K562 (cell line): ENCODE results near the gene HOXD9. TPM values are rescaled to one million over a fixed set of nuclear protein-coding genes. Genes with fewer than 3 reads are reported as not detected.

Experiments used
- DDX20 ChIP-seq: fragments of 450-650 bp; IDR thresholded peaks from 2 replicates; pipeline ENCODE4 v1.6.1; 2016; ENCODE audit warnings: missing genetic modification characterization, low read depth, mild to moderate bottlenecking, missing compliant biosample characterization, moderate library complexity
- FOXA1 ChIP-seq: fragments of 450-650 bp; IDR thresholded peaks from 2 replicates; pipeline ENCODE4 v1.6.1; 2016; ENCODE audit warnings: mild to moderate bottlenecking, borderline replicate concordance
- GATAD2A ChIP-seq: fragments of 450-650 bp; IDR thresholded peaks from 2 replicates; pipeline ENCODE4 v1.6.1; 2017
- HIVEP1 ChIP-seq: fragments of 250-450 bp; sonication (Bioruptor Pico); IDR thresholded peaks from 2 replicates; pipeline ENCODE4 v1.4.0; 2020; ENCODE audit warnings: mild to moderate bottlenecking
- KDM2B ChIP-seq: fragments of 250-450 bp; sonication (Bioruptor Pico); IDR thresholded peaks from 2 replicates; pipeline ENCODE4 v1.8.0; 2021; ENCODE audit warnings: mild to moderate bottlenecking, moderate library complexity
- PML ChIP-seq: IDR thresholded peaks from 2 replicates; pipeline ENCODE4 v1.6.1; 2012; ENCODE audit warnings: low read length, inconsistent platforms
- POLR2AphosphoS2 ChIP-seq: IDR thresholded peaks from 2 replicates; pipeline ENCODE4 v1.6.1; 2012; ENCODE audit warnings: low read length, improper control_type of control experiment
- PPARD ChIP-seq: fragments of 250-450 bp; sonication (Bioruptor Pico); IDR thresholded peaks from 2 replicates; pipeline ENCODE4 v1.8.0; 2022; ENCODE audit warnings: inconsistent platforms, mild to moderate bottlenecking, moderate library complexity
- SIRT6 ChIP-seq: IDR thresholded peaks from one replicate; pipeline ENCODE4 v1.6.1; 2012; ENCODE audit warnings: low read depth, mild to moderate bottlenecking, control low read depth, inconsistent platforms, low read length, moderate library complexity
- ZBTB17 ChIP-seq: fragments of 450-650 bp; formaldehyde crosslinking; IDR thresholded peaks from 2 replicates; pipeline ENCODE4 v1.4.0; 2020; ENCODE audit warnings: mild to moderate bottlenecking
- ZNF165 ChIP-seq: fragments of 250-450 bp; sonication (Bioruptor Pico); IDR thresholded peaks from 2 replicates; pipeline ENCODE4 v1.4.0; 2020; ENCODE audit warnings: borderline replicate concordance
- ZNF408 ChIP-seq: fragments of 250-450 bp; sonication (Bioruptor Pico); IDR thresholded peaks from 2 replicates; pipeline ENCODE4 v1.4.0; 2020; ENCODE audit warnings: low read depth, mild to moderate bottlenecking, moderate library complexity
- polyA plus RNA-seq, 8 experiments: library from polyadenylated mRNA; depleted of rRNA in 4 of 8; stranded (reverse) in 5 of 8; unstranded in 3 of 8; fragments of >200 nt; fragmentation: Nextera tagmentation in 2 of 8; fragmentation: Illumina TruSeq in 1 of 8; extraction: Ambion mirVana in 2 of 8; extraction: Trizol in 1 of 8; gene quantifications; 2 replicates each; pipeline versions ENCODE4 v1.2.1 to v1.2.3, GENCODE V29; 2011 to 2014; ENCODE audit warnings: inconsistent platforms in 1 of 8, missing spikeins in 1 of 8
- total RNA-seq, 7 experiments: library from RNA; depleted of rRNA in 6 of 7; stranded (reverse); fragments of >200 nt in 6 of 7; fragmentation: Illumina TruSeq in 2 of 7; extraction: Trizol in 2 of 7; gene quantifications; 2 replicates each; pipeline versions ENCODE4 v1.2.1 to v1.2.3, GENCODE V29; 2011 to 2021; ENCODE audit warnings: low replicate concordance in 1 of 7
- TF ChIP-seq, protein P1 (sequence below), 2 experiments: IDR thresholded peaks; 2 replicates each; pipeline ENCODE4 v1.6.1; 2011; ENCODE audit warnings: borderline replicate concordance in 1 of 2, control low read depth in 1 of 2, low read depth in 1 of 2, low read length in 1 of 2, mild to moderate bottlenecking in 1 of 2, mixed read lengths in 1 of 2, moderate library complexity in 1 of 2; ENCODE audit not compliant: insufficient read depth in 1 of 2, insufficient read length in 1 of 2, poor library complexity in 1 of 2, severe bottlenecking in 1 of 2; ENCODE audit errors: extremely low read depth in 1 of 2
- TF ChIP-seq, protein P2 (sequence below): fragments of 250-450 bp; sonication (Bioruptor Pico); IDR thresholded peaks from 2 replicates; pipeline ENCODE4 v1.8.0; 2021; ENCODE audit warnings: moderate library complexity, mild to moderate bottlenecking, inconsistent platforms
- TF ChIP-seq, protein P3 (sequence below), 3 experiments: IDR thresholded peaks in 2 of 3; conservative IDR thresholded peaks in 1 of 3; 2 replicates each; pipeline ENCODE4 v1.5.1; 2011 to 2012; ENCODE audit warnings: low read length in 3 of 3, mild to moderate bottlenecking in 3 of 3, control low read depth in 2 of 3, improper control_type of control experiment in 1 of 3, inconsistent platforms in 1 of 3, low read depth in 1 of 3, mixed read lengths in 1 of 3, moderate library complexity in 1 of 3; ENCODE audit not compliant: insufficient read depth in 2 of 3
- TF ChIP-seq, protein P4 (sequence below), 3 experiments: fragments of 200-800 bp in 1 of 3; sonication (Bioruptor generic) in 1 of 3; sonication (generic) in 1 of 3; formaldehyde crosslinking in 1 of 3; IDR thresholded peaks; 2 replicates each; pipeline versions ENCODE4 v1.6.1 to v1.8.0; 2016 to 2022; ENCODE audit warnings: mild to moderate bottlenecking in 2 of 3, missing compliant biosample characterization in 2 of 3, missing genetic modification characterization in 2 of 3, missing genetic modification reagents in 1 of 3
- TF ChIP-seq, protein P5 (sequence below): fragments of 250-450 bp; sonication (Bioruptor Pico); IDR thresholded peaks from 2 replicates; pipeline ENCODE4 v1.4.0; 2020; ENCODE audit warnings: borderline replicate concordance

The HOXD9 gene
- total and polyA plus RNA-seq, 9 of the 15 experiments (the other 6 are each of a cell fraction or from before 2014, with no cell fraction given): not detected

DNA sequence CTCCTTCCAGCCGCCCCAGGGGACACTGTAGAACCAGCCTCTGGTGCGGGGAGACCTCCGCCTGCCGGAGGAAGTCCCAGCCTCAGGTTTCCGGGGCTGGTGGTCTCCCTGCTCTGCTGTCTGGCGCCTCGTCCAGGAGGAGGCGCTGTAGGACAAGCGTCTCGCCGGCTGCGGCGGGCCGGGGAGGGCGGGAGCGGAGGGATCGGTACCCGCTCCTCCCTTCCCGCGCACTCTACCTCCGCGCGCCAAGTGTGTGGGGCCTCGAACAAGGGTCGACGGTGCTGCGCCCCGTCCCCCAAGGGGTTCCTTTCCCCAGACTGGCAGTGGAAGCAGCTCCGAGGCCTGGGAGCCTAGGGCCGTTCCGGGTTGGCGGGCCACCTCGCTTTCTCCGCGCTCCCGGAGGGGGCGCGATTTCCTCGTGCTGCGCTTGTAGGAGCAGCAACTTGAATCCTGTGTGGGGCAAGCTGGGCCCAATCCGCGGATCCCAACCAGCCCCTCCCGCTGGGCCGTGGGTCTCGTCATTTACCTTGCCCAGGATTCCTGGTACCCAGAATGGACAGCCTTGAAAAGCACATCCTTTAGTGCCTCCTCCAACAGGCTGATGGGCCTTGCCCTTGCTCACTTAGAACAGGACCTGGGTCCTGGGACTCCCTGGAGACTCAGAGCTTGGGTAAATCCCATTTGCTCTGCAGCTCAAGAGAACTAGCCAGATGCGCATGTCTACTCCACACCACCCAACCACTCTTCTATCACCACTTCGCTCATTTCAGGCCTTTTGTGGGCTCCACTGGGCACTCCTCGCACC, 18.2 kb downstream of the HOXD9 start (continued):
- TF ChIP-seq, protein P1, sequence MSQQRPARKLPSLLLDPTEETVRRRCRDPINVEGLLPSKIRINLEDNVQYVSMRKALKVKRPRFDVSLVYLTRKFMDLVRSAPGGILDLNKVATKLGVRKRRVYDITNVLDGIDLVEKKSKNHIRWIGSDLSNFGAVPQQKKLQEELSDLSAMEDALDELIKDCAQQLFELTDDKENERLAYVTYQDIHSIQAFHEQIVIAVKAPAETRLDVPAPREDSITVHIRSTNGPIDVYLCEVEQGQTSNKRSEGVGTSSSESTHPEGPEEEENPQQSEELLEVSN (IDR thresholded peaks at IDR 0.05; ENCODE audit: borderline replicate concordance in 1 of 2, extremely low read depth in 1 of 2, insufficient read depth in 1 of 2, insufficient read length in 1 of 2, low read depth in 1 of 2, low read length in 1 of 2, poor library complexity in 1 of 2, severe bottlenecking in 1 of 2): peak; percentile 89
- TF ChIP-seq PPARD (CRISPR knock-in tag): no peak
- TF ChIP-seq, protein P2, sequence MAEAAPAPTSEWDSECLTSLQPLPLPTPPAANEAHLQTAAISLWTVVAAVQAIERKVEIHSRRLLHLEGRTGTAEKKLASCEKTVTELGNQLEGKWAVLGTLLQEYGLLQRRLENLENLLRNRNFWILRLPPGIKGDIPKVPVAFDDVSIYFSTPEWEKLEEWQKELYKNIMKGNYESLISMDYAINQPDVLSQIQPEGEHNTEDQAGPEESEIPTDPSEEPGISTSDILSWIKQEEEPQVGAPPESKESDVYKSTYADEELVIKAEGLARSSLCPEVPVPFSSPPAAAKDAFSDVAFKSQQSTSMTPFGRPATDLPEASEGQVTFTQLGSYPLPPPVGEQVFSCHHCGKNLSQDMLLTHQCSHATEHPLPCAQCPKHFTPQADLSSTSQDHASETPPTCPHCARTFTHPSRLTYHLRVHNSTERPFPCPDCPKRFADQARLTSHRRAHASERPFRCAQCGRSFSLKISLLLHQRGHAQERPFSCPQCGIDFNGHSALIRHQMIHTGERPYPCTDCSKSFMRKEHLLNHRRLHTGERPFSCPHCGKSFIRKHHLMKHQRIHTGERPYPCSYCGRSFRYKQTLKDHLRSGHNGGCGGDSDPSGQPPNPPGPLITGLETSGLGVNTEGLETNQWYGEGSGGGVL (CRISPR knock-in tag): no peak
- TF ChIP-seq POLR2AphosphoS2: no peak
- TF ChIP-seq SIRT6: no peak
- TF ChIP-seq, protein P3, sequence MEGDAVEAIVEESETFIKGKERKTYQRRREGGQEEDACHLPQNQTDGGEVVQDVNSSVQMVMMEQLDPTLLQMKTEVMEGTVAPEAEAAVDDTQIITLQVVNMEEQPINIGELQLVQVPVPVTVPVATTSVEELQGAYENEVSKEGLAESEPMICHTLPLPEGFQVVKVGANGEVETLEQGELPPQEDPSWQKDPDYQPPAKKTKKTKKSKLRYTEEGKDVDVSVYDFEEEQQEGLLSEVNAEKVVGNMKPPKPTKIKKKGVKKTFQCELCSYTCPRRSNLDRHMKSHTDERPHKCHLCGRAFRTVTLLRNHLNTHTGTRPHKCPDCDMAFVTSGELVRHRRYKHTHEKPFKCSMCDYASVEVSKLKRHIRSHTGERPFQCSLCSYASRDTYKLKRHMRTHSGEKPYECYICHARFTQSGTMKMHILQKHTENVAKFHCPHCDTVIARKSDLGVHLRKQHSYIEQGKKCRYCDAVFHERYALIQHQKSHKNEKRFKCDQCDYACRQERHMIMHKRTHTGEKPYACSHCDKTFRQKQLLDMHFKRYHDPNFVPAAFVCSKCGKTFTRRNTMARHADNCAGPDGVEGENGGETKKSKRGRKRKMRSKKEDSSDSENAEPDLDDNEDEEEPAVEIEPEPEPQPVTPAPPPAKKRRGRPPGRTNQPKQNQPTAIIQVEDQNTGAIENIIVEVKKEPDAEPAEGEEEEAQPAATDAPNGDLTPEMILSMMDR (IDR thresholded peaks at IDR 0.05 in 2 of 3, conservative IDR thresholded peaks at IDR 0.05 in 1 of 3; ENCODE audit: insufficient read depth in 2 of 3, low read depth in 1 of 3, low read length in 3 of 3): peak; percentile 84 to 95 (median 91)
- no peak for TF ChIP-seq ZNF408 (CRISPR knock-in tag)
- TF ChIP-seq, protein P4, sequence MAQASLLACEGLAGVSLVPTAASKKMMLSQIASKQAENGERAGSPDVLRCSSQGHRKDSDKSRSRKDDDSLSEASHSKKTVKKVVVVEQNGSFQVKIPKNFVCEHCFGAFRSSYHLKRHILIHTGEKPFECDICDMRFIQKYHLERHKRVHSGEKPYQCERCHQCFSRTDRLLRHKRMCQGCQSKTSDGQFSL (CRISPR knock-in tag; IDR thresholded peaks at IDR 0.05): 0 out of 2 replicates have a peak, but pooled peaks have one; percentile 35
- TF ChIP-seq, protein P4 (tag; IDR thresholded peaks at IDR 0.05): no peak
- no peak for TF ChIP-seq GATAD2A
- TF ChIP-seq ZBTB17 (CRISPR knock-in tag): no peak
- no peak for TF ChIP-seq FOXA1
- TF ChIP-seq KDM2B: no peak
- TF ChIP-seq HIVEP1 (CRISPR knock-in tag): no peak
- TF ChIP-seq, protein P5, sequence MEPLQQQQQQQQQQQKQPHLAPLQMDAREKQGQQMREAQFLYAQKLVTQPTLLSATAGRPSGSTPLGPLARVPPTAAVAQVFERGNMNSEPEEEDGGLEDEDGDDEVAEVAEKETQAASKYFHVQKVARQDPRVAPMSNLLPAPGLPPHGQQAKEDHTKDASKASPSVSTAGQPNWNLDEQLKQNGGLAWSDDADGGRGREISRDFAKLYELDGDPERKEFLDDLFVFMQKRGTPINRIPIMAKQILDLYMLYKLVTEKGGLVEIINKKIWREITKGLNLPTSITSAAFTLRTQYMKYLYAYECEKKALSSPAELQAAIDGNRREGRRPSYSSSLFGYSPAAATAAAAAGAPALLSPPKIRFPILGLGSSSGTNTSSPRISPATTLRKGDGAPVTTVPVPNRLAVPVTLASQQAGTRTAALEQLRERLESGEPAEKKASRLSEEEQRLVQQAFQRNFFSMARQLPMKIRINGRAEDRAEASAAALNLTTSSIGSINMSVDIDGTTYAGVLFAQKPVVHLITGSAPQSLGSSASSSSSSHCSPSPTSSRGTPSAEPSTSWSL (CRISPR knock-in tag): no peak
- no peak for TF ChIP-seq DDX20 (tag)
- TF ChIP-seq ZNF165 (CRISPR knock-in tag): no peak
- TF ChIP-seq PML: no peak
